Measurements from ENCODE around the gene ACER3.
"Not testable (repeated sequence)": the region's sequence is repeated elsewhere in the genome, so short reads cannot be mapped to it uniquely, and the experiment has no call there.

The ACER3 gene

DNA sequence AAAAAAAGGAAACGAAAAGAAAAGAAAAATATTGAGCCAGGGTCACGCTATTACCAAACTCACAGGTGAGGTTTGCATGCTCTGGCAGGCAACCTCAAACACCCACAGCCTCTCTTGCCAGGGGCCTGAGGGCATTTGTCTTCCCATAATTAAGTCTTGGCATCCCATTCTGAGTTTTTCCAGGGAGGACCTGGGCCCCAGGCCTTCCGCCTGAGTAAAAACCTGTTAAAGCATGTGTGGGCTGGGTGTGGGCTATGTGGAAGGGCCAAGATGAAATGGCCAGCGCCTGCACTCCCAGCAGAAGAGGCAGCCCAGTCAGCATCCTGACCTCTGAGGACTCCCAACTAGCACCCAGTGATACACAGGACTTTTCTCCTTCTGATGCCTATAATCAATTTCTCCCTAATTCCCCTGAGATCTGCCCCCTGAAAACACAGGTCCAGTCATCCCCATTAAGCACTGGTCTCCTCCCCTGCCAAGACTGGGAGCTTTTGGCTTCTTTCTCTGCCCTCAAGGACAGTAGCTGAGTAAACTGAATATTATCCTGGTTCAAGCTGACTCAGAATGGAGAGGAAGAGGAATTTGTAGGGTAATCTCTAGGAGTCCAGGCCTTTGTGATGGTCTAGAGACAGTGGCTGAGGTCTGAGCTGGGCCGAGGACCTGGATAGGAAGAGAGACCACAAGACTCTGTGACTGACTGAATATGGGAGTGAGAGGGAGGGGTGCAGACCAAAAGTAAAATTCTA, 35.6 kb upstream of the ACER3 start:
- Histone ChIP-seq H3K27me3 (ENCODE audit: control insufficient read depth in 1 of 2, insufficient read depth in 2 of 2, low read length in 2 of 2) (no peaks in the 10 kb centered on the region), H3K36me3 (ENCODE audit: control insufficient read depth in 1 of 2, insufficient read depth in 2 of 2, low read length in 2 of 2) (no peaks in the 10 kb centered on the region), H3K27ac (ENCODE audit: low read depth, low read length) (no peak overlapping the region), H3K9ac (ENCODE audit: low read depth in 1 of 2, low read length in 2 of 2) (no peak overlapping the region), H3K4me1 (ENCODE audit: control insufficient read depth in 1 of 2, insufficient read depth in 2 of 2, low read length in 2 of 2) (peaks cover 0 to 3% of the 10 kb centered on the region in 2 donors), H3K4me3 (ENCODE audit: low read depth in 1 of 2, low read length in 2 of 2) (no peak overlapping the region), H3K9me3 (ENCODE audit: control insufficient read depth in 1 of 2, low read length in 2 of 2) (no peaks in the 10 kb centered on the region)

GRCh38 chr11:76825726-76826396, 34.9 kb upstream of the ACER3 start:
- peaks cover 2 to 5% of the 10 kb centered on the region in 2 donors for H3K4me1 ChIP-seq (ENCODE audit: control insufficient read depth in 1 of 2, insufficient read depth in 2 of 2, low read length in 2 of 2)
- H3K36me3 ChIP-seq (ENCODE audit: control insufficient read depth in 1 of 2, insufficient read depth in 2 of 2, low read length in 2 of 2): no peaks in the 10 kb centered on the region
- no peaks in the 10 kb centered on the region for H3K9me3 ChIP-seq (ENCODE audit: control insufficient read depth in 1 of 2, low read length in 2 of 2)
- no peak overlapping the region for H3K27ac ChIP-seq (ENCODE audit: low read depth, low read length)
- no peaks in the 10 kb centered on the region for H3K27me3 ChIP-seq (ENCODE audit: control insufficient read depth in 1 of 2, insufficient read depth in 2 of 2, low read length in 2 of 2)
- no peak overlapping the region for H3K9ac ChIP-seq (ENCODE audit: low read depth in 1 of 2, low read length in 2 of 2)
- no peak overlapping the region for H3K4me3 ChIP-seq (ENCODE audit: low read depth in 1 of 2, low read length in 2 of 2)

GRCh38 chr11:76826508-76826907, 34.2 kb upstream of the ACER3 start:
- not testable (repeated sequence) for H3K9ac ChIP-seq (ENCODE audit: low read depth in 1 of 2, low read length in 2 of 2); H3K27me3 ChIP-seq (ENCODE audit: control insufficient read depth in 1 of 2, insufficient read depth in 2 of 2, low read length in 2 of 2); H3K4me3 ChIP-seq (ENCODE audit: low read depth in 1 of 2, low read length in 2 of 2); H3K27ac ChIP-seq (ENCODE audit: low read depth, low read length); H3K36me3 ChIP-seq (ENCODE audit: control insufficient read depth in 1 of 2, insufficient read depth in 2 of 2, low read length in 2 of 2); H3K4me1 ChIP-seq (ENCODE audit: control insufficient read depth in 1 of 2, insufficient read depth in 2 of 2, low read length in 2 of 2); H3K9me3 ChIP-seq (ENCODE audit: control insufficient read depth in 1 of 2, low read length in 2 of 2)

DNA sequence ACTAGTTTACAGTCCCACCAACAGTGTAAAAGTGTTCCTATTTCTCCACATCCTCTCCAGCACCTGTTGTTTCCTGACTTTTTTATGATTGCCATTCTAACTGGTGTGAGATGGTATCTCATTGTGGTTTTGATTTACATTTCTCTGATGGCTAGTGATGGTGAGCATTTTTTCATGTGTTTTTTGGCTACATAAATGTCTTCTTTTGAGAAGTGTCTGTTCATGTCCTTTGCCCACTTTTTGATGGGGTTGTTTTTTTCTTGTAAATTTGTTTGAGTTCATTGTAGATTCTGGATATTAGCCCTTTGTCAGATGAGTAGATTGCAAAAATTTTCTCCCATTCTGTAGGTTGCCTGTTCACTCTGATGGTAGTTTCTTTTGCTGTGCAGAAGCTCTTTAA, 33.7 kb upstream of the ACER3 start:
- H3K4me3 ChIP-seq (ENCODE audit: low read depth in 1 of 2, low read length in 2 of 2); H3K27me3 ChIP-seq (ENCODE audit: control insufficient read depth in 1 of 2, insufficient read depth in 2 of 2, low read length in 2 of 2); H3K27ac ChIP-seq (ENCODE audit: low read depth, low read length); H3K9me3 ChIP-seq (ENCODE audit: control insufficient read depth in 1 of 2, low read length in 2 of 2); H3K36me3 ChIP-seq (ENCODE audit: control insufficient read depth in 1 of 2, insufficient read depth in 2 of 2, low read length in 2 of 2); H3K9ac ChIP-seq (ENCODE audit: low read depth in 1 of 2, low read length in 2 of 2); H3K4me1 ChIP-seq (ENCODE audit: control insufficient read depth in 1 of 2, insufficient read depth in 2 of 2, low read length in 2 of 2): not testable (repeated sequence)

DNA sequence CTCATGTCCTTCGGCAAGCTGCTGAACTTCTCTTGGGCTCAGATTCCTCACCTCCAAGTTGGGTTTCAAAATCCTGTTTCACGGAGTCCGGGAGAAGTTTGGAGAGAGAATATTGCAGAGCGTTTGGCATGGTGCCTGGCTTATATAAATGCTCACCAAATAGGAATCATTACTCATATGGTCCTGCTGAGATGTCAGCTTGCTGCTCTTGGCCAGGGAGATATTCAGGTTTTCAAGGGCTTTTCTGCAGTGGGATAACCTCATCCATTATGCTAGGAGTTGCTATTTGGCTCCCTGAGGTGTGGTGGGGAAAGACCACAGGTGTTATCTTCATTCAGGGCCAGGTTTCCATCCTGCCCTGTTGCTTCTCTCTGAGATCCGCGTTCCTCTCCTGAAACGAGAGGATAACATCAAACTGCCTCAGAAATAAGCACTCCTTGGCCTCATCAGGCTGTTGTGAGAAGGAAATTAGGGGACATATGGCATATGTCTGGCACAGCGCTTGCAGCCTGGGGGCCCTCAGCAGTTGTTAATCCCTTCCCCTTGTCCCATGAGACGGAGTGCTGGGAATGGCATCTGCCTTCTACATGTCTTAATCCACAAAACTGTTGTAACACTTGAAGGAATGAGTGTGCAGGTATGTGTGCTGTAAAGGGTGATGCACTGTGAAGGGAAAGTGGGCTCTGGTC, 29.9 kb upstream of the ACER3 start:
- peaks cover 5 to 9% of the 10 kb centered on the region in 2 donors for H3K4me1 ChIP-seq (ENCODE audit: control insufficient read depth in 1 of 2, insufficient read depth in 2 of 2, low read length in 2 of 2)
- no peaks in the 10 kb centered on the region for H3K9me3 ChIP-seq (ENCODE audit: control insufficient read depth in 1 of 2, low read length in 2 of 2)
- no peak overlapping the region for H3K4me3 ChIP-seq (ENCODE audit: low read depth in 1 of 2, low read length in 2 of 2)
- H3K27me3 ChIP-seq (ENCODE audit: control insufficient read depth in 1 of 2, insufficient read depth in 2 of 2, low read length in 2 of 2): no peaks in the 10 kb centered on the region
- no peaks in the 10 kb centered on the region for H3K36me3 ChIP-seq (ENCODE audit: control insufficient read depth in 1 of 2, insufficient read depth in 2 of 2, low read length in 2 of 2)
- H3K27ac ChIP-seq (ENCODE audit: low read depth, low read length): no peak overlapping the region
- H3K9ac ChIP-seq (ENCODE audit: low read depth in 1 of 2, low read length in 2 of 2): no peak overlapping the region

DNA sequence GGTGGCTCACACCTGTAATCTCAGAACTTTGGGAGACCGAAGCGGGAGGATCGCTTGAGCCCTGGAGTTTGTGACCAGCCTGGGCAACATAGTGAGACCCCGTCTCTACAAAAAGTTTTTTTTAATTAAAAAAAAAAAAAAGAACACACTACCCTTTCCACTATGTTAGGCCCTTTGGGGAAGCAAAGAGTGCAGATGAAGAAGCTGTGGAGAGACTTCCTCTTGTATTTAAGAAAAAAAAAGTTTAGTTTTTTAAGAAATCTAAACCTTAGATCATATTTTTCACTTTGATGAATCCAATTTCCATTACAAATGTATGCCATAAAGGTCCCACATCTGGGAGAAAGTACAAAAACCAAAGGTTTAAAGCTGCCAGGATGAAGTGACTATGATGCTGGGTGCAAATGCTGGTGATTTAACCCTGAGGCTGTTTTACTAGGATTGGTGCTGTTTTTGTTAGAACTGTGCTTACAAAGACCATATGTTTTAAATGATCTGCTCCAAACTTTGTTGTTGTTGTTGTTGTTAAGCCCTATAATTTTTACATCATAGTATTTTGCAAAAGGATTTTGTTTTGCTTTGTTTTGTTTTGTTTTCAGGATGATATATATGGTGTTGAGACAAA, 28.9 kb upstream of the ACER3 start:
- Histone ChIP-seq H3K27ac (ENCODE audit: low read depth, low read length) (no peak overlapping the region), H3K9ac (ENCODE audit: low read depth in 1 of 2, low read length in 2 of 2) (no peak overlapping the region), H3K27me3 (ENCODE audit: control insufficient read depth in 1 of 2, insufficient read depth in 2 of 2, low read length in 2 of 2) (no peaks in the 10 kb centered on the region), H3K4me1 (ENCODE audit: control insufficient read depth in 1 of 2, insufficient read depth in 2 of 2, low read length in 2 of 2) (peaks cover 15 to 19% of the 10 kb centered on the region in 2 donors), H3K36me3 (ENCODE audit: control insufficient read depth in 1 of 2, insufficient read depth in 2 of 2, low read length in 2 of 2) (no peaks in the 10 kb centered on the region), H3K4me3 (ENCODE audit: low read depth in 1 of 2, low read length in 2 of 2) (no peak overlapping the region), H3K9me3 (ENCODE audit: control insufficient read depth in 1 of 2, low read length in 2 of 2) (no peaks in the 10 kb centered on the region)

DNA sequence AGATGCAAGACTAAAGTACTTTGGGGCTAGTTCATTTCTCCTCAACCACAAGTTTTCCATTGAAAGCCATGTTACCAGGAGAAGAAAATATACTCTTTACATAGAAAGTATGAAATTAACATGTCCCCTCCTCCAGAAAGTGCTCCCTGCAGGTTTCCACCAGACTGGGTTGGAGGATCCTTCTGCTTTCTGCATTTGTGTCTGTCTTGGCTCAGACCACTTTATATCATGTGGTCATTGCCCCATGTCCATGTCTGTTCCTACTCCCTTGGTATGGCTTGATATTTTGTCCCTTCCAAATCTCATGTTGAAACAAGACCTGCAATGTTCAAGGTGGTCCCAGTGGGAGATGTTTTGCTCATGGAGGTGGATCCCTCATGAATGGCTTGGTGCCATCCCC, 28.4 kb upstream of the ACER3 start:
- Histone ChIP-seq H3K4me1 (ENCODE audit: control insufficient read depth in 1 of 2, insufficient read depth in 2 of 2, low read length in 2 of 2) (peaks cover 21 to 25% of the 10 kb centered on the region in 2 donors), H3K27ac (ENCODE audit: low read depth, low read length) (no peak overlapping the region), H3K9ac (ENCODE audit: low read depth in 1 of 2, low read length in 2 of 2) (no peak overlapping the region), H3K4me3 (ENCODE audit: low read depth in 1 of 2, low read length in 2 of 2) (no peak overlapping the region), H3K27me3 (ENCODE audit: control insufficient read depth in 1 of 2, insufficient read depth in 2 of 2, low read length in 2 of 2) (no peaks in the 10 kb centered on the region), H3K9me3 (ENCODE audit: control insufficient read depth in 1 of 2, low read length in 2 of 2) (no peaks in the 10 kb centered on the region), H3K36me3 (ENCODE audit: control insufficient read depth in 1 of 2, insufficient read depth in 2 of 2, low read length in 2 of 2) (no peaks in the 10 kb centered on the region)

- H3K4me3 ChIP-seq (ENCODE audit: low read depth in 1 of 2, low read length in 2 of 2): no peak overlapping the region
- no peak overlapping the region for H3K9ac ChIP-seq (ENCODE audit: low read depth in 1 of 2, low read length in 2 of 2)
- no peaks in the 10 kb centered on the region for H3K36me3 ChIP-seq (ENCODE audit: control insufficient read depth in 1 of 2, insufficient read depth in 2 of 2, low read length in 2 of 2)
- peaks cover 39 to 43% of the 10 kb centered on the region in 2 donors for H3K4me1 ChIP-seq (ENCODE audit: control insufficient read depth in 1 of 2, insufficient read depth in 2 of 2, low read length in 2 of 2)
- no peaks in the 10 kb centered on the region for H3K27me3 ChIP-seq (ENCODE audit: control insufficient read depth in 1 of 2, insufficient read depth in 2 of 2, low read length in 2 of 2)
- no peak overlapping the region for H3K27ac ChIP-seq (ENCODE audit: low read depth, low read length)
- no peaks in the 10 kb centered on the region for H3K9me3 ChIP-seq (ENCODE audit: control insufficient read depth in 1 of 2, low read length in 2 of 2)
Measured at GRCh38 chr11:76834151-76834550, 26.6 kb upstream of the ACER3 start.

- Histone ChIP-seq H3K36me3 (ENCODE audit: control insufficient read depth in 1 of 2, insufficient read depth in 2 of 2, low read length in 2 of 2) (no peaks in the 10 kb centered on the region), H3K27ac (ENCODE audit: low read depth, low read length) (no peak overlapping the region), H3K9ac (ENCODE audit: low read depth in 1 of 2, low read length in 2 of 2) (no peak overlapping the region), H3K27me3 (ENCODE audit: control insufficient read depth in 1 of 2, insufficient read depth in 2 of 2, low read length in 2 of 2) (no peaks in the 10 kb centered on the region), H3K9me3 (ENCODE audit: control insufficient read depth in 1 of 2, low read length in 2 of 2) (no peaks in the 10 kb centered on the region), H3K4me3 (ENCODE audit: low read depth in 1 of 2, low read length in 2 of 2) (no peak overlapping the region), H3K4me1 (ENCODE audit: control insufficient read depth in 1 of 2, insufficient read depth in 2 of 2, low read length in 2 of 2) (peaks cover 44 to 46% of the 10 kb centered on the region in 2 donors)
Measured at GRCh38 chr11:76835036-76835435, 25.7 kb upstream of the ACER3 start.

Measured in duodenal mucosa (tissue), 2 donors.